Measurements from ENCODE around the gene DLG4.

DLG4 gene

DNA sequence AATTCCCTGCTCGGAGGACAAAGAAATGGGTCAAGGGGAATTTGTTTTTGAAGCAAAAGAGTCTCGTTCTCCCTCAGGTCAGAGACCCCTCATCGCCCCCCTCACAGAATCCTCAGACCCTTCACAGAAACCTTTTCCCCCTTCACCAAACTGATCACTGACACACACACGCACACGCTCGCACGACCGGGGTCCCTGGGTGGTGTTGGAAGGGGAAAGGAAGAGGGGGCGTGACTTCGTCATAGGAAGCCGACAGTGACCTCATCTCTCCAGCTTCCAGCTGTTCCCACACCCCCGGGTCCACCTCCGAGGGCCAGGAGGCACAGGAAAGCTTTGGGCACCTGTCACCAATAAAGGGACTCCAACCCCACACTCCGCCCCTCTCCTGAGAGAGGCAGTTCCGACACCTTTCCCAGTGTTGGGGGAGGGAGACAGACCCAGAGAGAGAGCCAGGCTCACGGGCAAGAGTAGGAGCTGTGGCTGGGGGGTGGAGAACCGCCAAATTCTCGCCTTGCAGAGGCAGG, 41.6 kb downstream of the DLG4 start (continued):
- TF ChIP-seq ZNF433 (tag by site-specific recombination; IDR thresholded peaks at IDR 0.05; ENCODE audit: low read depth) (no peak), ZNF416 (tag by site-specific recombination; IDR thresholded peaks at IDR 0.05) (no peak), BCL11B (tag by site-specific recombination; IDR thresholded peaks at IDR 0.05; ENCODE audit: low read depth) (no peak), ZNF37A (tag by site-specific recombination; IDR thresholded peaks at IDR 0.05) (no peak), ZNF324 (tag by site-specific recombination; IDR thresholded peaks at IDR 0.05) (0 out of 2 replicates have a peak, but pooled peaks have one; percentile 15), ZNF404 (tag by site-specific recombination; IDR thresholded peaks at IDR 0.05) (no peak), KLF1 (tag by site-specific recombination; IDR thresholded peaks at IDR 0.05) (0 out of 2 replicates have a peak, but pooled peaks have one; percentile 9), ZNF501 (tag by site-specific recombination; IDR thresholded peaks at IDR 0.05) (0 out of 2 replicates have a peak, but pooled peaks have one; percentile 50), HIC1 (tag by site-specific recombination; IDR thresholded peaks at IDR 0.05) (peak; percentile 82), ZNF629 (tag by site-specific recombination; IDR thresholded peaks at IDR 0.05) (peak; percentile 98), GLIS2 (tag by site-specific recombination; IDR thresholded peaks at IDR 0.05) (peak; percentile 82), ZNF341 (tag by site-specific recombination; IDR thresholded peaks at IDR 0.05; ENCODE audit: low read depth) (peak; percentile 82), ZBTB20 (tag by site-specific recombination; IDR thresholded peaks at IDR 0.05) (peak; percentile 64; the same call in 1 of the 2 replicates), ZIC2 (tag by site-specific recombination; IDR thresholded peaks at IDR 0.05) (peak; percentile 62; the same call in 1 of the 2 replicates), PRDM10 (tag by site-specific recombination; IDR thresholded peaks at IDR 0.05) (no peak; the same call in 1 of the 2 replicates), ZNF398 (tag by site-specific recombination; IDR thresholded peaks at IDR 0.05) (peak; percentile 82)
- TF ChIP-seq, protein P1, sequence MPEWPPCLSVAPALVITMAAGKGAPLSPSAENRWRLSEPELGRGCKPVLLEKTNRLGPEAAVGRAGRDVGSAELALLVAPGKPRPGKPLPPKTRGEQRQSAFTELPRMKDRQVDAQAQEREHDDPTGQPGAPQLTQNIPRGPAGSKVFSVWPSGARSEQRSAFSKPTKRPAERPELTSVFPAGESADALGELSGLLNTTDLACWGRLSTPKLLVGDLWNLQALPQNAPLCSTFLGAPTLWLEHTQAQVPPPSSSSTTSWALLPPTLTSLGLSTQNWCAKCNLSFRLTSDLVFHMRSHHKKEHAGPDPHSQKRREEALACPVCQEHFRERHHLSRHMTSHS (tag by site-specific recombination; IDR thresholded peaks at IDR 0.05) = no peak

All from HEK293 (cell line).